A549 (cell line): Measurements from ENCODE around the gene BCCIP. TPM values are rescaled to one million over a fixed set of nuclear protein-coding genes. Genes with fewer than 3 reads are reported as not detected.

Experiments
- ATAC-seq, 2 experiments: fragments of 200-7000 bp in 1 of 2; fragments of >200 bp in 1 of 2; cut with Nextera tagmentation in 1 of 2; cut with Tn5 transposase in 1 of 2; 3 replicates each; pipeline versions ENCODE4 v1.8.0 to v1.9.1; 2018 to 2020; ENCODE audit warnings: mild to moderate bottlenecking in 1 of 2, moderate library complexity in 1 of 2
- CTCF ChIA-PET: fragments of 300-600 bp; sonication (Branson Sonifier 250); formaldehyde crosslinking; extraction: SDS; loops from one replicate; lab custom pipeline; 2021; ENCODE audit warnings: antibody characterized with exemption, inconsistent platforms; lab: Yijun Ruan, JAX
- POLR2A ChIA-PET: fragments of 350-600 bp; formaldehyde crosslinking; extraction: SDS; loops from one replicate; lab custom pipeline; 2021; ENCODE audit warnings: antibody characterized with exemption, inconsistent platforms; lab: Yijun Ruan, JAX
- DNase-seq, 2 experiments: peaks; one replicate each; pipeline versions ENCODE4 v3.0.0 to v3.0.0-alpha.2; 2011 to 2016; ENCODE audit warnings: low read depth in 1 of 2, low spot score in 1 of 2
- FAIRE-seq: peaks from 2 replicates; lab custom pipeline; 2011; peaks lifted over from hg19 to GRCh38; lab: Jason Lieb, UNC
- H3K27ac ChIP-seq, 2 experiments: fragments of >200 bp; sonication (Bioruptor Twin); formaldehyde crosslinking; 3 replicates each; pipeline ENCODE4 v1.5.1; 2016 to 2017
- H3K4me1 ChIP-seq: fragments of >200 bp; sonication (Bioruptor Twin); formaldehyde crosslinking; 3 replicates; pipeline ENCODE4 v1.6.1; 2016
- H3K4me2 ChIP-seq: fragments of >200 bp; sonication (Bioruptor Twin); formaldehyde crosslinking; 3 replicates; pipeline ENCODE4 v1.6.1; 2016
- H3K4me3 ChIP-seq: fragments of >200 bp; sonication (Bioruptor Twin); formaldehyde crosslinking; 3 replicates; pipeline ENCODE4 v1.5.1; 2016
- H3K9me3 ChIP-seq: fragments of >200 bp; sonication (Bioruptor Twin); formaldehyde crosslinking; 3 replicates; pipeline ENCODE4 v1.6.1; 2016
- ATOH8 ChIP-seq: fragments of 250-450 bp; sonication (Bioruptor Pico); IDR thresholded peaks from 2 replicates; pipeline ENCODE4 v1.5.0; 2020; ENCODE audit warnings: low read depth, mild to moderate bottlenecking, moderate library complexity
- CEBPB ChIP-seq, 2 experiments: fragments of >200 bp in 1 of 2; sonication (Bioruptor Twin) in 1 of 2; formaldehyde crosslinking in 1 of 2; IDR thresholded peaks; 2 replicates each; pipeline ENCODE4 v1.6.1; 2012 to 2016
- E2F6 ChIP-seq: IDR thresholded peaks from 2 replicates; pipeline ENCODE4 v1.6.1; 2012; ENCODE audit warnings: low read depth, borderline replicate concordance
- ELK1 ChIP-seq: fragments of 150-350 bp; IDR thresholded peaks from 2 replicates; pipeline ENCODE4 v1.6.1; 2014; ENCODE audit warnings: low read depth, mild to moderate bottlenecking, low read length
- HEYL ChIP-seq: fragments of 250-450 bp; sonication (Bioruptor Pico); IDR thresholded peaks from 2 replicates; pipeline ENCODE4 v1.8.0; 2021; ENCODE audit warnings: mild to moderate bottlenecking, moderate library complexity
- HOXB5 ChIP-seq: fragments of 250-450 bp; sonication (Bioruptor Pico); IDR thresholded peaks from 2 replicates; pipeline ENCODE4 v1.5.0; 2020; ENCODE audit warnings: mild to moderate bottlenecking, moderate library complexity
- MAX ChIP-seq: IDR thresholded peaks from 2 replicates; pipeline ENCODE4 v1.6.1; 2012
- MYC ChIP-seq: IDR thresholded peaks from 2 replicates; pipeline ENCODE4 v1.6.1; 2012; ENCODE audit warnings: mild to moderate bottlenecking, inconsistent platforms, low read length, improper control_type of control experiment, borderline replicate concordance
- NFE2L2 ChIP-seq: fragments of 150-350 bp; conservative IDR thresholded peaks from 2 replicates; pipeline ENCODE4 v1.6.1; 2014; ENCODE audit warnings: low read length
- NR3C1 ChIP-seq: fragments of >200 bp; sonication (Bioruptor Twin); formaldehyde crosslinking; IDR thresholded peaks from 3 replicates; pipeline ENCODE4 v1.6.1; 2017
- PBX3 ChIP-seq: IDR thresholded peaks from 2 replicates; pipeline ENCODE4 v1.6.1; 2012
- RAD21 ChIP-seq, 2 experiments: fragments of >200 bp in 1 of 2; sonication (Bioruptor Twin) in 1 of 2; formaldehyde crosslinking in 1 of 2; IDR thresholded peaks in 1 of 2; conservative IDR thresholded peaks in 1 of 2; 2 replicates in 1 of 2; 3 replicates in 1 of 2; pipeline ENCODE4 v1.6.1; 2012 to 2018; ENCODE audit warnings: inconsistent platforms in 1 of 2
- ZC3H11A ChIP-seq: fragments of 450-650 bp; IDR thresholded peaks from 2 replicates; pipeline ENCODE4 v1.6.1; 2014; ENCODE audit warnings: antibody characterized with exemption, mild to moderate bottlenecking
- WGBS: methylation state at CpG from one replicate; pipeline ENCODE4 v1.1.6; 2017; ENCODE audit errors: missing lambda C conversion rate; 5-methylcytosine and 5-hydroxymethylcytosine counted together
- polyA plus RNA-seq, 4 experiments: library from polyadenylated mRNA; depleted of rRNA in 3 of 4; stranded (reverse); fragments of >200 nt; fragmentation: RNase III in 1 of 4; extraction: RNeasy Plus Mini Kit Qiagen cat#74134 plus additional on column Dnase treatment in 1 of 4; gene quantifications; 2 replicates in 3 of 4; 3 replicates in 1 of 4; pipeline ENCODE4 v1.2.3, GENCODE V29; 2011 to 2017

The BCCIP gene
- polyA plus RNA-seq, 2 of the 4 experiments (the other 2 are of a cell fraction) = 130 to 140 TPM

GRCh38 chr10:125795637-125796190 lies 27.6 kb upstream of the BCCIP start:
- WGBS = 80% methylated on average over 8 of the region's 8 CpGs
- H3K4me2 ChIP-seq = no peak overlapping the region
- H3K27ac ChIP-seq = no peak overlapping the region
- ATAC-seq (no peak), FAIRE-seq (no peak), DNase-seq (no peak)
- H3K4me3 ChIP-seq = no peak overlapping the region
- no peak for TF ChIP-seq E2F6
- no peak for TF ChIP-seq HOXB5 (CRISPR knock-in tag)
- ChIA-PET CTCF (no interaction called here), POLR2A (no interaction called here)
- no peaks in the 10 kb centered on the region for H3K9me3 ChIP-seq
- H3K4me1 ChIP-seq = no peaks in the 10 kb centered on the region

GRCh38 chr10:125797424-125797823 lies 25.9 kb upstream of the BCCIP start:
- POLR2A ChIA-PET = no interaction called here
- Histone ChIP-seq H3K4me2 (no peak overlapping the region), H3K4me1 (no peaks in the 10 kb centered on the region), H3K9me3 (no peaks in the 10 kb centered on the region), H3K27ac (no peak overlapping the region), H3K4me3 (no peak overlapping the region)
- no peak for DNase-seq
- 82% methylated on average over 8 of the region's 8 CpGs for WGBS
- CTCF ChIA-PET = interaction anchor here (0.9 to 1.5 kb wide), 2 partner anchors 12 to 72 kb away, joined by 3 read pairs; no protein-coding TSS in a partner anchor
- no peak for TF ChIP-seq MYC
- no peak for ATAC-seq
- no peak for FAIRE-seq

GRCh38 chr10:125797994-125798662 lies 25.2 kb upstream of the BCCIP start:
- Histone ChIP-seq H3K4me3 (no peak overlapping the region), H3K9me3 (no peaks in the 10 kb centered on the region), H3K4me1 (no peaks in the 10 kb centered on the region), H3K27ac (no peak overlapping the region), H3K4me2 (no peak overlapping the region)
- WGBS = 57% methylated on average over 5 of the region's 5 CpGs
- no peak for ATAC-seq
- no peak for DNase-seq
- POLR2A ChIA-PET = no interaction called here
- TF ChIP-seq PBX3 (no peak), HEYL (no peak), CEBPB (IDR thresholded peaks at IDR 0.05) (no peak), NR3C1 (no peak), RAD21 (conservative IDR thresholded peaks at IDR 0.05 in 1 of 2, IDR thresholded peaks at IDR 0.05 in 1 of 2) (no peak), ELK1 (no peak), ATOH8 (CRISPR knock-in tag) (no peak), ZC3H11A (no peak), NFE2L2 (no peak), MAX (no peak)
- TF ChIP-seq, all 56 proteins: peak for 0
- FAIRE-seq = no peak
- CTCF ChIA-PET = interaction anchor here (0.9 to 1.5 kb wide), 2 partner anchors 13 to 71 kb away, joined by 3 read pairs; no protein-coding TSS in a partner anchor
